HG03196 (cell line): ENCODE results near the gene SBSN.

ENCODE experiments used
- ATAC-seq: cut with Tn5 transposase; IDR thresholded peaks from one replicate; pipeline ENCODE4 v1.9.1; 2021; ENCODE audit not compliant: unreplicated experiment

The SBSN gene

GRCh38 chr19:35533822-35534392, 5.8 kb upstream of the SBSN start:
- ATAC-seq = no peak

- no peak for ATAC-seq
These were observed 5.2 kb upstream of the SBSN start, which contains the start of gene GAPDHS for GRCh38 chr19:35533201-35533821. Gene GAPDHS, plus strand, starts transcription at chr19:35533456. Its CDS starts 72 bp downstream, at chr19:35533528.

- ATAC-seq = no peak
These were observed 3.2 kb upstream of the SBSN start for GRCh38 chr19:35531291-35531690.

GRCh38 chr19:35529241-35530218, 1.4 kb upstream of the SBSN start:
- ATAC-seq = no peak

GRCh38 chr19:35525873-35526272, 2.2 kb downstream of the SBSN start:
- no peak for ATAC-seq

- ATAC-seq = no peak
These were observed 3.8 kb downstream of the SBSN start for GRCh38 chr19:35524181-35524837.

GRCh38 chr19:35522745-35523327, 5.3 kb downstream of the SBSN start:
- no peak for ATAC-seq

GRCh38 chr19:35521124-35521743, 6.9 kb downstream of the SBSN start:
- ATAC-seq = no peak

GRCh38 chr19:35519291-35519690, 8.8 kb downstream of the SBSN start:
- ATAC-seq = no peak

- no peak for ATAC-seq
These were observed 9.8 kb downstream of the SBSN start for GRCh38 chr19:35518313-35518712.

GRCh38 chr19:35517342-35517741, 10.8 kb downstream of the SBSN start:
- no peak for ATAC-seq

- ATAC-seq = no peak
These were observed 11.8 kb downstream of the SBSN start for GRCh38 chr19:35516310-35516709.

GRCh38 chr19:35514282-35514809, 13.8 kb downstream of the SBSN start:
- ATAC-seq = no peak

GRCh38 chr19:35513628-35514281, 14.4 kb downstream of the SBSN start, which contains the start of gene DMKN:
Gene DMKN, minus strand, starts transcription at chr19:35513649. Its CDS starts 174 bp downstream, at chr19:35513475.
- ATAC-seq = no peak

- ATAC-seq = no peak
These were observed 15.1 kb downstream of the SBSN start for GRCh38 chr19:35512831-35513627.

- ATAC-seq = no peak
These were observed 16.8 kb downstream of the SBSN start for GRCh38 chr19:35511337-35511736.

- no peak for ATAC-seq
These were observed 17.5 kb downstream of the SBSN start for GRCh38 chr19:35510626-35510964.

GRCh38 chr19:35509861-35510625, 18.1 kb downstream of the SBSN start:
- no peak for ATAC-seq
